Activated CD8-positive, alpha-beta memory T cell treated with anti-CD3 and anti-CD28 coated beads for 48 hours (primary cell): Measurements from ENCODE around the gene SLC12A3.
"Not testable (repeated sequence)": the region's sequence is repeated elsewhere in the genome, so short reads cannot be mapped to it uniquely, and the experiment has no call there.

Experiments used
- DNase-seq, 3 experiments: peaks; one replicate each; pipeline ENCODE4 v3.0.0-alpha.2; 2020; ENCODE audit warnings: low read depth in 2 of 3, low spot score in 2 of 3

SLC12A3 gene

DNA sequence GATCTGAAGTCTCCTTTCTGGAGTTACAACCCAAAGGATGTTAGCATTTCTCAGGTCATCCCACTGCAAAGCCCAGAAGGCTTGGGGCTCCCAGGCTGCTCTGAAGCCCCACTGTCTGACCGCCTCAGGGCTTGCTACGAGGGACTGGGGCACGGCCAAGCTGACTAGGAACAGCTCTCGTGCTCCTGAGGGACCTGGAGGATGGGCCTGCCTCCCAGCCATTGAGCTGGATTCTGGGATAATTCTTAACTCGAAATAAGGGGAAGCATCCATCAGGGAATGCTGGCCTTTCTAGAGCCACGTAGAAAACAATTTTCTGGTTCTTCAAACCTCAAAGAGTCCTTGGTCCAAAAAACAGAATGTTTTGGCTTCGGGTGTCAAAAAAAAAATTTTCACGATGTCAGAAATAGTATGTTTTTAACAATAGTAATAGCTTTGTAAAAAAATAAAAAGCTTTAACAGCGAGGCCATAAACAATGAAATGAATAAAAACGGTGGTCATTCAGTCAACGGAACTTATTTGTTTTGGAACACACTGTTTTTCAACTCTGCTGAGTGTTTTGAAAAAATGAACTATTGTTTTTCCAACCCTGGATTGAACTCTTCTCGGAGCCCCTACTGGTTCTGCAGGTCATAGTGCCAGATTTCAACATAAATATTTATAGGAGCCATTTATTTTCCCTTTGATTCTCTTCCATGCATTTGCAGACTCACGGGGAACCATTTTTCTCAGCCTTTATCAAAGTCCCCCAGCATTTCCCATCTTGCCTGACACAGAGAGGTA is 50.5 kb downstream of the SLC12A3 start:
- no peak for DNase-seq

DNA sequence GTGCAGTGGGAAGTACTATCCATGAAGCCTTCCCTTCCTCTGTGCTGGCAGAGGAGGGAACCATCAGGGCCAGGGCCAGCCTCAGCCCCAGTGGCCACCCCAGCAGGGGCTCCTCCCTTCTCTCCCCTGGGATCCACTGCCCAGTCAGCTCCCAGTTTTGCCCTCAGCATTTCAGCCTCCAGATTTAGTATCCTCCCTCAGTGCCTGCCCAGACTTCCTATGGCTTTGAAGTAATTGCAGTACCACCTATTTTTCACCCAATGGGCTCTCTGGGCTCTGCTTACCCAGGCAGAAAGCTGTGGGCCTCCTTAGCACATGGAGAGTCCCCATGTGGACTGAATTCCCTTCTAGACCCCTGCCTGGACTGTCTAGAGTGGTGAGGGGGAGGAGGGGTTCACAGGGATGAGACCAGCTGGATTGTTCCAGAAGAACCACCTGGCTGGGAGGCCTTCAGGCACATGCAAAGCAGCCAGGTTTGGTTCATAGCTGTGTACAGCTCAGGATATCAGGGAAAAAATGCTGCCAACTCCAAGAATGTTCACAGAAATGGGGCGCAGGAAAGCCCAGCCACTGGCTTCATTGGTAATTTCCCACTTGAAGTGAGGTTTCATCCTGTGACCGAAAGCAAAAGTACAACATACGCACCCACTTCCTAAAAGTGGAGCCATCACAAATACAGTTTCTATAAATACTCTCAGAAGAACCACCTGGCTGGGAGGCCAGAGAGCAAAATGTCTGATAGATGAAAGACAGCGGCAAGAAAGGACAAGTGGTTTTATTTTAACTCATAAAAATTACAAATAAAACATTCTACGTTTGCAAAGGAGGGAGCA is 51.8 kb downstream of the SLC12A3 start:
- no peak for DNase-seq

DNA sequence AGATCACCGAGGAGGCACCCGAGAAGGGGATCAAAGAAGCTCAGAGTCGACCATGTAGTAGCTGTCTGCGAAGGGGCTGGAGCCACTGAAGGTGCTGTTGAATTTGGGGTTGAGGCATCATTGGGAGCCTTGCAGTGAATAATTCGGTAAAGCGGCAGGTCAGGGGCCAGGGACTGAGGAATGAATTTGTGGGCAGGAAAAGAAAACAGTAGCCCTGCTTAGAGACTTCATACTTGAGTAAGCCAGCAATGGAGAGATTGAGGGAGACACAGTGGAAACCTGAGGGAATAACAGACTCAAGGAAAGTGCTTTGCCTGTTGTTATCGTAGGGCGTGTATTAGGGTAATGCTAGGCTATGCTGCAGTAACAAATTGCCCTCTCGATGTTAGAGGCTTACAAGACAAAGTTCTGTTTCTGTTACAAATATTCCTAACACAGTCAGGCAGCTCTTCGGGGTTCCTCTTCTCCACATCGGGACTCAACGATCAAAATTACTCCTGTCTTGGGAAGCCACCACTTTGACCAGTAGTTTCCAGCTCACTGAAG is 53.5 kb downstream of the SLC12A3 start:
- no peak for DNase-seq

DNA sequence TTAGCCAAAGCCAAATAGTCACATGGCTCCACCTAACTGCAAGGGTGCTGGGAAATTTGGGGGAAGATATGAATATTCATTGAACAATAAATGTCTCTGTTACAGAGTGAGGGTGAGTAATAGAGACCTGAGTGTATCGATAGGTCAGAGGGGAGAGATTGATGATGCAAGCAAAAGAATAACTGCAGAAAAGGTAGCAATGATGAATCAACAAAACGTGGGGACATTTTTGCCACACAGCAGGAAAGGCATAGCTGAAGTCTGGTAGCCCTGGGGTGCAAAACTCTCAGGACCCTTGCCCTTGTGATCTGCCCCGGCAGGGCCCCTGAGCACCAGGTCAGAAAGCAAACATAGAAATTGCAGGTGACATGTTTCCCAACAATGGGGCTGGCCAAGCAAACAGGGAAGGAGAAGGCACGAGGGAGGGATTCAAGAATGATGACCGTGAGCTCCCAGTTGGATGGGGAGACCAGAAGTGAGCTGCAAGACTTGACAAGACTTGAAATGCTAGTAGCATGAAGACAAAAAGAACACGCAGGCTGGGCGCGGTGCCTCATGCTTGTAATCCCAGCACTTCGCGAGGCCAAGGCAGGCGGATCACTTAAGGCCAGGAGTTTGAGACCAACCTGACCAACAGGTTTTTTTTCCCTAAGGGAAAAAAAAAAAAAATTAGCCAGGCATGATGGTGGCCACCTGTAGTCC is 54.2 kb downstream of the SLC12A3 start:
- DNase-seq = no peak

- no peak for DNase-seq
These were observed 56.6 kb downstream of the SLC12A3 start for GRCh38 chr16:56921571-56921970.

DNA sequence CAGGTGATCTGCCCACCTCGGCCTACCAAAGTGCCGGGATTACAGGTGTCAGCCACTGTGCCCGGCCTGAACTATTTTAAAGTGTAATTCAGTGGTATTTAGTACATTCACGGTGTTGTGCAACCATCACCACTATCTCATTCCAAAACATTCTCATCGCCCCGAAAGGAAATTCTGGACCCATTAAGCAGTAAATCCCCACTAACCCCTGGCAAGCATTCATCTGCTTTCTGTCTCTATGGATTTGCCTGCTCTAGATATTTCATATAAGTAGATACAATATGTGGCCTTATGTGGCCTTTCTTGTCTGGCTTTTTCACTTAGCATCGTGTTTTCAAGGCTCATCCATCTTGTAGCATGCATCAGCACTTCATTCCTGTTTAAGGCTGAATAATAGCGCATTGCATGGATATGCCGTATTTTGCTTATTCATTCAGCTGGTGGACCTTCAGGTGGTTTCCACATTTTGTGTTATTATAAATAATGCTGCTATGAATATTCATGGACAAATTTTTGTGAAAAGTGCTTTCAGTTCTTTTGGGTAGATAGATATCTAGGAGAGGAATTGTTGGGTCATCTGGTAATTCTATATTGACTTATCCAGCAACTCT is 58.6 kb downstream of the SLC12A3 start:
- no peak for DNase-seq

DNA sequence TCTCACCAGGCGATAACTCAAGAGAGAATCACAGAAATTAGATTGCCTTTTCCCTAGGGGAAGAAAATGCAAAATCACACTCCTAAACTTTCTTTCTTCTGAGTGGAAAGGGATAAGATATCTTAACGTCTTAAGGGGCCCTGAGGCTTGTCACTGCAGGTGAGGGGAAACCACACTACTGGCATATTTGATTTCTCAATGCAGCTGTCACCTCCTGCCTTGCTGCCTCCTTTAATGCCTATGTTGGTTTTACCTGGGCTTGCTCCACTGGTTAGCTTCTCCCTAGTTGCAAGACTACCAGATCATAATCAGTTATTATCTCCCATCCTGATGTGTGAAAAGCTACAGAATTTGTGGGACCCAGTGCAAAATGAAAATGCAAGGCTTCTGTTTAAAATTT is 62.5 kb downstream of the SLC12A3 start:
- no peak for DNase-seq

DNA sequence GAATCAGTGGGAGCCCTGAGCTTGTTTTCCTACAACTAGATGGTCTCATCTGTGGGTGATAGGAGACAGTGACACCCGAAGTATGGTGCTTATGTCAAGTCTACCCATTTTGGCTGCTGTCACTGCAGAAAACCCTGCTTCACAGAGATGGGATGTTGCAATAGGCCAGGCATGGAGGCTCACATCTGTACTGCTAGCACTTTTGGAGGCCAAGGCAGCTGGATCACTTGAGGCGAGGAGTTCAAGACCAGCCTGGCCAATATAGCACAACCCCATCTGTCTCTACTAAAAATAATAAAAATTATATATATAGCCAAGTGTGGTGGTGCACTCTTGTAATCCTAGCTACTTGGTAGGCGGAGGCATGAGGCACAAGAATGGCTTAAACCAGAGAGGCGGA is 64.6 kb downstream of the SLC12A3 start:
- DNase-seq = no peak

DNA sequence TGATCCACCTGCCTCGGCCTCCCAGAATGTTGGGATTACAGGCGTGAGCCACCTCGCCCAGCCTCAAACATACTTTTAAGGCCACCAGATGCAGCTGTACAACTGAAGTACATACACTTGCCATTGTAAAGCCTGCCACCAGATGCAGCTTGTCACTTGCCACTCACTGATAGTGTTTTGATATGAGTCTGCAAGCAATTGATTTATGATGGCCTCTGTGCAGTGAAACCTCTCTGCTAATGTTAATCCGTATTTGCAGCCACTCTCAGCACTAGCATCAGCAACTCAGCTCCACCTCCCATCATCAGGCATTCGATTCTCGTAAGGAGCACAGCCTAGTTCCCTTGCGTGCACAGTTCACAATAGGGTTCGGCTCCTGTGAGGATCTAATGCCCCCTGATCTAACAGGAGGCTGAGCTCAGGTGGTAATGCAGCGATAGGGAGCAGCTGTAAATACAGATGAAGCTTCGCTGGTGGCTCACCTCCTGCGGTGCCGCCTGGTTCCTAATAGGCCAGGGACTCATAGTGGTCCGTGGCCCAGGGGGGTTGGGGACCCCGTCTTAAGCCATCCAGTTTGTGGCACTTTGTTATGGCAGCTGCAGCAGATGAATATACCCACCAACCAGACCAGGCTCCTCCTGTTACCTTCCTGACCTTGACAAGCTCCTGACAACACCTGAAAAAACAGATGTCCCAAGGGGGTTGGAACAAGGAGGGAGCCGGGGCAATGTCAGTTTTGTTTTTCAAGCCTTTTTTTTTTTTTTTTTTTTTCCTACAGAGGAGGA is 65.7 kb downstream of the SLC12A3 start:
- no peak for DNase-seq

DNA sequence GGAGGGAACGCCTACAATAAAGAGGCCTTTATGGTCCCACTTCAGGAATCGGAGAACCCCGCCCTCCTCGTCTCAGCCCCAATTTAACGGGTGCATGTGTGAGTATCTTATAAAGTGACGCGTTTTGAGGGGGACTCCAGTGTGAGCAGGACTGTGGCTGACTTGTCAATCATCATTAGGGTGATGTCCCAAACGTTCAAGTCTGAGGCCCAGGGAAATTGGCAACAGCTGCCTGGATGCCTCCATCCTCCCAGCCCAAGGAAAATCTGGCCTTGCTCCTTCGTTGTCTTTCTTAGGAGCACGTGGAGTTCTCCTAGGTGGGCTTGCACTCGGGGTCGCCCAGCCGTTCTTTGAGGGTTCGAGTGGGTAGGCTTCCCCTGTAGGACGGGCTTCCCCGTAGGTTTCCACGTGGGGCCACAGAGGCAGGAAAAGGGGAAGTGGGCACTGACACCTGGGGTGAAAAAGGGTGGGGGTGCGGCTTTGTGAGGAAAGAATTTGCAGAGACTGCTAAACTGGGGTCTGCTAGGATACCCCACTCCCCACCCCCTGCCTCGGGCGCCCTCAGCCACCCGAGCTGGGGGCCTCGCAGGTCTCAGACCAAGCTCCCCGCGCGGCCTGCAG is 66.4 kb downstream of the SLC12A3 start:
- DNase-seq = no peak

- DNase-seq = peak; percentile 94 to 99 (median 98)
These were observed 67.1 kb downstream of the SLC12A3 start, which contains the start of gene HERPUD1 for GRCh38 chr16:56931892-56932720. Gene HERPUD1 (plus strand): TSS chr16:56932142. CDS start chr16:56932245, 103 bp downstream.

DNA sequence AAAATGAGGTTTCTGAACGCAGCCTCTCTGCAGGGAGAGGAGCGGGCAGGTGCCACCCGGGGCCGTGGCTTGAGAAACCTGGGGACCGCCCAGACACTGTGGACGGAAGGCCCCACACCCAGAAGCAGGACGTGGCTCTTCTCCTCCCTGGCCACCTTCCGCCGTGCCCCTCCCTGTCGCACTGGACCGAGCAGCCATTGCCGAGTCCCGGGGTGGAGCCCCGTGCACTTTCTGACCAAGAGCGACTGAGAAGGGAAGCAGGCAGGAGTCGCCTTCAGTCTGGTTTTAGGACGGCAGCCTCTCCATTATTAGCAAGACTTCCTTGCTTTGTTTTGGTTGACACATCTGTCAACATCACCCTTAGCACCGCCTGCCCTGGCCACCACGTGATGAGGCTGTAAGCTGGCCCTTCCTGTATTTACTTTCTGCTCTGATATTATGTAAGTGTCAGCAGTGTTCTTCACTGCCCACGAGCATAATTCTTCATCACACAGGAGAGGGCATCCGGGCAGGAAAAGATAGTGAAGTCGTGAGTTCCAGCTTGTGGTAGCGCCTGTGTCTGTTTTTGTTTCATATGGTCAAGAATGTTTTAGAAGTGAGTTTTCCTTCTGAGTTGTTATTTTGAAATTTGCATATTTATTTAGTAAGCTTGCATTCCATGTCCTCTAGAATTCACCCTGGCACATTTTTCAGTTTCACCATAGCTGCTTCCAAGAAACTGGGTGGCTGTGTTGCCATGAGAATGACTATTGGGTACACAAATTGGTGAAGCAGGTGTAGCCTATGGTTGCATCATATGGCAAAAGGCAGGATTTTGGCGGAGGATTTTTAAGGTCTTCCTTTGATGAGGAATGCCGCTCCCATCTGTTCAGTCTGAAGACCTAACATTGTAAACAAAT is 68.0 kb downstream of the SLC12A3 start:
- DNase-seq = no peak

DNA sequence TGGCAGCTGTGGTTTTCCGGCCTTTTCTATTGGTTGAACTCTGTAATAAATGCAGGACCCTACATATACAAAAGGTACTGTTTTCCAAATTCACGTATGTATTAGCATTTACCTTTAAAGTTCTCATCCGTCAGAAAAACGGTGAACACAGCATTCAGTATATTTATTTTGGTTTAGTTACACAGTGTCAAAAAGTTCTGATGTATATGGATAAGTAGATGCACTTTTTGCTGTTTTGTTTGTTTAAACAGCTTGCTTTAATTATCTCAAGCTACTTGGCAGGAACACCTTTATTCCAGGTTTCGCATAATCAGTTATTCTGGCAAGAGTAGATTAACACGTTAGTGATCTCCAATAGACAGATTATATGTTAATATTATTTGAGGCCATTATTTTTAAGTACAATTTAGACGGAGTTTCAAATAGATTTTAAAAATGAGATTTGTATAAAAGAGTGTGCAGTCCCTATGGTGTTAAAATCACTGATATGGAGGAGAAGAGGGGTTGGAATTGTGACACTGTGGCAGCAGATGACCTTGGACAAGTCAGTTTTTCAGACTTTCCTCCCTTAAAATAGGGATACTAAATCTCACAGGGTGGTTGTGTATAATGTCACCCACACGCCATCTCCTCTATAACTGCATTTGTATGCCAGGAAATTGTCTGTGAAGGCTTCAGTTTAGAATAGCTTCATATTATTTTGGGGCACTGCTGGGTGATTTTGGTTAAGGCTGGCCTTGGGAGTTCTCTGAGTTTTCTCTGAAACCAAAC is 69.0 kb downstream of the SLC12A3 start:
- DNase-seq = no peak

DNA sequence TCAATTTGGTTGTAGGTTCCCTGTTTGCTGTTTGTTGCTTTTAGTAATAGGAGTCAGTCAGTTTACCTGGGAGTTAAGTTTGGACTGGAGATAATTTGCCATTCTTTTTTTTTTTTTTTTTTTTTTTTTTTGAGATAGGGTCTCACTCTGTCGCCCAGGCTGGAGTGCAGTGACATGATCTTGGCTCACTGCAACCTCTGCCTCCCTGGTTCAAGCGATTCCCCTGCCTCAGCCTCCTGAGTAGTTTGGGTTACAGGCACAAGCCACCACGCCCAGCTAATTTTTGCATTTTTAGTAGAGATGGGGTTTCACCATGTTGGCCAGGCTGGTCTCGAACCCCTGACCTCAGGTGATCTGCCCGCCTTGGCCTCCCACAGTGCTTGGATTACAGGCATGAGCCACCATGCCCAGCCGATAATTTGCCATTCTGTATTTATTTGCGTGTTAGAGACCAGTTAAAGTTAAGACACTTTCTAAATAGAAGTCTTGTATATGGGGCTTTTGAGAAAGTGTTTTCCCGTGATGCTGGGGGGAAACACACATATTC is 69.7 kb downstream of the SLC12A3 start:
- DNase-seq = not testable (repeated sequence)

- DNase-seq = no peak
These were observed 70.2 kb downstream of the SLC12A3 start for GRCh38 chr16:56935201-56935600.

- DNase-seq = no peak
These were observed 71.5 kb downstream of the SLC12A3 start for GRCh38 chr16:56936491-56936890.

DNA sequence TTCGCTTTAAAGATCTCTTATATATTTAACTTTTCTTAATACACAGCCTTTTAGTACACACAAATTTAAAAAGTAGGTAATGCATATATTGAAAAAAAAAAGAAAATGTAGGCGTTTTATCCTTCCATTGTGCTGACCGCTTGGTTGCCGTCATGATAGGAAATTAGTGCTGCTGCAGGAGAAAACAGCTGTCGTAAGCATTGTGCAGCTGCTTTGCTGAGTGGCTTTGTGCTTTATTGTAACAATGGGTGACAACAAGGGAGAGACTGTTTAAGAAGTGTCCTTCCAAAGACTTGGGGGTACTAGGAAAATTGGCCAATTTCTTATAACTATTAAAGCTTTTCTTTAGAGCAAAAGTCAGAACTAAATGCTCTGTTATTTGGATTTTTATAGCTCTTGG is 71.9 kb downstream of the SLC12A3 start:
- no peak for DNase-seq
